ENCODE results near the gene HRK.
"Not testable (repeated sequence)": the region's sequence is repeated elsewhere in the genome, so short reads cannot be mapped to it uniquely, and the experiment has no call there.

Gene HRK

DNA sequence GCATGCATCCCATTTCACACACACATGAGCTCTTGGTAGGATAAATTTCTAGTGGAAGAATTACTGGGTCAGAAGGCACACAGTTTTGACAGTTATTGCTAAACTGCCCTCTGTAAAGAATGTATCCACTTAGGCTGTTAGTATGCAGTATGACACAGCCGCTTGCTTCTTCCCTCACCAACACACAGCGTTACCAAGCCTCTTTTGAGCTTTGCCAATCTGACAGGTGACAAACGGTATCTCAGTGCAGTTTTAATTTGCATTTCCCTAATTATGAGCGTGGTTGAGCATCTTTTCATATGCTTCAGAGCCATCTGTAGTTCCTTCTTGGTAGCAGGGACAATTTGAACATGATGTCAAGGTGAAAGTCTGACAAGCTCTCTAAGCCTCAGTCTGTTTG, 42.9 kb downstream of the HRK start:
- FAIRE-seq = no peak

DNA sequence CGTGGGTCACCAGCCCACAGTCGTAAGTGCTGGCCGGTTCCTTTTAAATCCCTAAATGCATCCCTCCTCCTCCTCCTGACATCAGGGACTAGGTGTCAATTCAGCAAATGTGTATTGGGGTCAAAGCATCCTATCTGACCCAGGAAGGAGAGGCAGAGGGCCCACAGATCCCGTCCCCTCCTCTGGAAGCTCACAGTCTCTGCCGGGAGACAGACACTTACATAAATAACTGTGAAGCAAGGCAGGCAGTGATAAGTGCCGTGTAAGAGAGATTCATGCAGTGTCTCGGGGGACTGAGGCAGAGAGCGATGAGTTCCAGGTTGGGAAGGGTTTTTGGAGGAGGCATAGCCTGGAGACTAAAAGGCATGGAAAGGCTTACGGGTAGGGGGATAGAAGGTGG, 44.1 kb downstream of the HRK start:
- DNase-seq (ENCODE audit: insufficient read length) = no peak
- no peak for FAIRE-seq
- TF ChIP-seq POLR2AphosphoS5 (IDR thresholded peaks at IDR 0.05; ENCODE audit: low read depth, low read length) (no peak), POLR2A (IDR thresholded peaks at IDR 0.05; ENCODE audit: low read depth, low read length) (no peak), TAF1 (IDR thresholded peaks at IDR 0.05; ENCODE audit: borderline replicate concordance, low read depth, low read length) (no peak)

More for the DNA sequence above, 42.9 kb downstream of the HRK start:
- TF ChIP-seq POLR2AphosphoS5 (IDR thresholded peaks at IDR 0.05; ENCODE audit: low read depth, low read length) (no peak), POLR2A (IDR thresholded peaks at IDR 0.05; ENCODE audit: low read depth, low read length) (no peak), TAF1 (IDR thresholded peaks at IDR 0.05; ENCODE audit: borderline replicate concordance, low read depth, low read length) (no peak)
- no peak for DNase-seq (ENCODE audit: insufficient read length)

DNA sequence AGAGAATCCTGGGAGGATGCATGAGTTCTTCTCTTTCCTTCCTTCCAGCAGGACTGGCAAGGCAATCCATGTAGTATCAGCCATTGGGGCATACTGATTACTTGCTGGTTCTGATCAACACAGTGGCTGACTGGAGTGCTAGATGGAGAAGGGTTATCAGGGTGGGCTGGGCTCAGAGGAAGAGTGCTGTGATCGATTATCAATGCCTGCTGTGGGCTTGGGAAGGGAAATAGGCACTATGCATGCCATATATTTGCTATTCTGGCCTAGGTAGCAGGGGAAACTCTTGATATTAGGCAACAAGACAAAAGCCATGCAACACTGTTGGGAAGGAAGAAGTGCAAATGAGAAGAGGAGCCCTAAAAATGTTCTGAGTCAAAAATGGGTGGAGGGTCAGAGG, 45.8 kb downstream of the HRK start:
- no peak for DNase-seq (ENCODE audit: insufficient read length)
- TF ChIP-seq POLR2AphosphoS5 (IDR thresholded peaks at IDR 0.05; ENCODE audit: low read depth, low read length) (no peak), TAF1 (IDR thresholded peaks at IDR 0.05; ENCODE audit: borderline replicate concordance, low read depth, low read length) (no peak), POLR2A (IDR thresholded peaks at IDR 0.05; ENCODE audit: low read depth, low read length) (no peak)
- FAIRE-seq = no peak

DNA sequence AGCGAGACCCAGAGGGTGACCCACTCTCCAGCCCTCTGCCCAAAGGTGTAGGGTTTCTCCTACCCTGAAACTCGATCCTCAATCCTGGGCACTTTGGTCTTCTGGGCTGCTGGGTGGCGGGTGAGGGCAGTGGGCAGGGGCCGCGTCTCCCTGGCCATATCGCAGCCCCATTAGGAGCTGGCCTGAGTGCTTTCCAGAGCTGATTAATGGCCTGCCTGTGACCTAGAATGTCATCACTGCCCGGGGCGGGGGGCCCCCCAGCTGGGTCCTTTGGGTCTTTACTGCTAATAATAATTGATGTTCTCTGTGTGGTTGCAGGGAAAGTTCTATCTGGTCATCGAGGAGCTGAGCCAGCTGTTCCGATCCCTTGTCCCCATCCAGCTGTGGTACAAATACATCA, 47.8 kb downstream of the HRK start:
- TF ChIP-seq POLR2AphosphoS5 (IDR thresholded peaks at IDR 0.05; ENCODE audit: low read depth, low read length) = no peak
- no peak for TF ChIP-seq POLR2A (IDR thresholded peaks at IDR 0.05; ENCODE audit: low read depth, low read length)
- no peak for TF ChIP-seq TAF1 (IDR thresholded peaks at IDR 0.05; ENCODE audit: borderline replicate concordance, low read depth, low read length)
- DNase-seq (ENCODE audit: insufficient read length) = no peak
- no peak for FAIRE-seq

DNA sequence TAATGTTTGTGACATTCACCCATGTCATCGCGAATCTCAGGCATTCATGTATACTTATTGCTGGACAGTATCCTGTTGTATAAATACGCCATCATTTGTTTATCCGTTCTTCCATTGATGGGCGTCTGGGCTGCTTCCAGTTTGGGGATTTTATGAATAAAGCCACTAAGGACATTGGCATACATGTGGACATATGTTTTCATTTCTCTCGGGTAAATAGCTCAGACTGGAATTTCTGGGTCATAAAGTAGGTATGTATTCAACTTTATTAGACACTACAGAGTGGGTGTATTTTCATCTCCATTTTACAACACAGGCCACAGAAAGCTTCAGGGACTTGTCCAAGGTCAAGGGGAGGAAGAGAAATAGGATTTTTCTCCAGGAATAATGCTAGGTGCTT, 48.9 kb downstream of the HRK start:
- FAIRE-seq (no peak), DNase-seq (ENCODE audit: insufficient read length) (no peak)
- TF ChIP-seq POLR2A (IDR thresholded peaks at IDR 0.05; ENCODE audit: low read depth, low read length) = no peak

DNA sequence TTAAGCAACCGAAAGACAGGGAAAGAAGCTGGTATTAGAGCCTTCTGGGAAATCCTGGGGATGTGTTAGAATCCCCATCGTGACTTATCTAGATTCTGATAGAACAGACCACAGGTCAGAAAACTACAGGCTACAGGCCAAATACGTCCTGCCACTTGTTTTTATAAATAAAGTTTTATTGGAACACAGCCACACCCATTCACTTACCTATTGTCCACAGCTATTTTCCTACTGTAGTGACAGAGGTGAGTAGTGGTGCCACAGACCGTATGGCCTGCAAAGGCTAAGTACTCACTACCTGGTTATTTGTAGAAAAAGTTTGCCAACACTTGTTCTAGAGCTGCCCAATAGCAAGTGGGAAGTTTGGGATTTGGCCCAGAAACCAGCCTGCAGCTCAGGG, 53.8 kb downstream of the HRK start:
- no peak for DNase-seq (ENCODE audit: insufficient read length)
- no peak for TF ChIP-seq POLR2AphosphoS5 (IDR thresholded peaks at IDR 0.05; ENCODE audit: low read depth, low read length)
- TF ChIP-seq TAF1 (IDR thresholded peaks at IDR 0.05; ENCODE audit: borderline replicate concordance, low read depth, low read length) = no peak
- TF ChIP-seq POLR2A (IDR thresholded peaks at IDR 0.05; ENCODE audit: low read depth, low read length) = no peak
- no peak for FAIRE-seq

DNA sequence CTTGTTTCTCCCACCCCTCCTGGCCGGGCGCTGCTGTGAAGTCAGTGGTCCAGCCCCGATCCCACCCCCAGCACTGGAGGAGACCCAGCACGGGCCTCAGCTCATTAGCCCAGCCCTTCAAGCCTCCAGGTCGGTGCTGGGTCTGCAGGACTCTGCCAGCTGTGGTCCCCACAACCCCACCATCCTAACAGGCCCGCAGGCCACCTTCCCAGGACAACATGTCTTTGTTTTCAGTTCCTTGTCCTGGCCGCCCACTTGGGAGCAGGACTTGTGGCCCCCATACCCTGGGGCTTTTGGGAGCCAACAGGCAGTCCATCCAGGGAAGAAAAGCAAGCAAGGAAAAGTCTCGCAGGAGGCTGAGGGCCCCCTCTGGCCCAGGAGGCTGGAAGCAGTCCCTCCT, 60.0 kb downstream of the HRK start:
- TF ChIP-seq POLR2AphosphoS5 (IDR thresholded peaks at IDR 0.05; ENCODE audit: low read depth, low read length) (no peak), POLR2A (IDR thresholded peaks at IDR 0.05; ENCODE audit: low read depth, low read length) (no peak), TAF1 (IDR thresholded peaks at IDR 0.05; ENCODE audit: borderline replicate concordance, low read depth, low read length) (no peak)
- FAIRE-seq (no peak), DNase-seq (ENCODE audit: insufficient read length) (no peak)

DNA sequence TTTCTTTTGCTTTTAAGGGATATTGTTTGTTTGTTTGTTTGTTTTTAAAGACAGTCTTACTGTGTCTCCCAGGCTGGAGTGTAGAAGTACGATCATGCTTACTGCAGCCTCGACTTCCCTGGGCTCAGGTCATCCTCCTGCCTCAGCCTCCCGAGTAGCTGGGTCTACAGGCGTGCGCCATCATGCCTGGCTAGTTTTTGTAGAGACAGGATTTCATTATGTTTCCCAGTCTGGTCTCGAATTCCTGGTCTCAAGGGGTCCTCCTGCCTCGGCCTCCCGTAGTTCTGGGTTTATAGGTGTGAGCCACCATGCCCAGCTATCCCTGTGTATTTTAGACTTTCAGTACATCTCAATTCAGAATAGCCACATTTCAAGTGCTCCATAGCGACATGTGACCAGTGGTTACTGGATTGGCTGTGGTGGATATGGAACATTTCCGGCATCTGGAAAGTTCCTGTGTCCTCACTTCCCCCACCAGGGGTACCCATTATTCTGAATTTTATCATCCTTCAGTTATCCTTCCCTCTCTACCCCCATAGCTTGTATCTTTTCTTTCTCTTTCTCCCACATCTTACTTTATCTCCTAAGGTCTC, 61.1 kb downstream of the HRK start:
- FAIRE-seq (no peak), DNase-seq (ENCODE audit: insufficient read length) (no peak)
- no peak for TF ChIP-seq POLR2A (IDR thresholded peaks at IDR 0.05; ENCODE audit: low read depth, low read length)

DNA sequence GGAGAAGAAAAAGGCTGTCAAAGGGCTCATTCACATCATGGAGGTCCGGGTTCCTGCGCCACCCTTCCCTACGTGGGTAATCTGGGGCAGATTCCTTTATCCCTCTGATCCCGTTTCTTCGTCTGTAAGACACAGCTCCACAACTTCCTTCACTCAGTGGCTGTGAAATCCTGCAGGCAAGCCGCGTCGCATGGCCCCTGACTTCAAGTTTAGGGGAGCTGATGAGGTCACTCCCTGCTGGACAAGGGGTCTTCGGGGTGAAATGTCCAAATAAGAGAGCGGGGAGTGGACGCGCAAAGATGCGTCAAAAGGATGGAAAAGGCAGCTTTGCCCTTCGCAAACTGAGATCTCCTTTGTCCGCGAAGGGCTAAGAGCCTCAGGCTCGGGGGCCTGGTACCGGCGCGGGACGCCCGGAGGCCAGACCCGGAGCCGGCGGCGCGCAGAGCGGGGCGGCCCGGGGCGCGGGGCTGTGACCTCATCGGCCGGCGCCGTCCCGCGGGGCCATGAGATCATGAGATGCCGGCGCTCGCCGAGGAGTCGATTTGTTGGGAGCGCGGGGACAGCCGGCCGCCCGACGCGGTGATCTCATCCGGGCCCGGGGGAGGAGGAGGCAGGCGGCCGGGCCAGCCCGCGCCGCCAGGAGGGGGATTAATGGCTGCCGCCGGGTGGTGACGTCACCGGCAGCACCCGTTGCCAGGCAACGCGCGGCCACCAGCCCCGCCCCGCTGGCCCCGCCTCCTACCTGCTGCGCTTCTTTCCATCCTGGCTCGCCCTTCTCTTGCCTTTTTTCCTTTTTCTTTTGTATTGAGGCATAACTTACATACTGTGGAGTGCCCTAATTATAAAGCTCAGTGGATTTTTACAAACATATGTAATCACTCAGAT, 62.1 kb downstream of the HRK start:
- DNase-seq (ENCODE audit: insufficient read length) (peak; percentile 88), FAIRE-seq (peak; percentile 97)
- TF ChIP-seq TAF1 (IDR thresholded peaks at IDR 0.05; ENCODE audit: borderline replicate concordance, low read depth, low read length) = no peak
- 0 out of 2 replicates have a peak, but pooled peaks have one; percentile 44 for TF ChIP-seq POLR2AphosphoS5 (IDR thresholded peaks at IDR 0.05; ENCODE audit: low read depth, low read length)
- TF ChIP-seq POLR2A (IDR thresholded peaks at IDR 0.05; ENCODE audit: low read depth, low read length) = peak; percentile 82

DNA sequence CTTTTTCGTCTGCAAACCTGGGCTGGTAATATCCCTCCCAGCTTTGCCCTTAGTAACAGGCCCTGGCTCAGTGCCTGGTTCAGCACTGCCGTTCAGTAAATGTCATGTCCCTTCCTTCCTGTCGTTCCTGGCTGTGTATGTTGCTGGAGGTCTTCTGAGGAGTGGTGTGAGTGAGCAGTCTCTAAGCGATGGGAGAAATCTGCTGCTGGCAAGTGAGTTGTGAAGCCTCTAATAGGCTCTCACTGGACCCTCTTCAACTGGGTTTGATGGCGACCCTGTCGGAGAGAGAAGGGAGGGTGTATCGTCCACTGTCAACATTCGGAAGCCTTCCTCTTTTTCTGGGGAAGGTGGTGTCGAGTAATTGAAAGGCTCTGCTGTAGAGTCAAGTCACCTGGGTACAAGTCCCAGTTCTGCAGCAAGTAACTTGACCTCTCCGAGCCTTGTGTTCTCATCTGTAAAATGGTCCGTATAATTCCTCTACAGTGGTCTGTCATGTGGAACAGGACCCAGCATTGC, 62.8 kb downstream of the HRK start:
- TF ChIP-seq POLR2AphosphoS5 (IDR thresholded peaks at IDR 0.05; ENCODE audit: low read depth, low read length) (no peak; the same call in 1 of the 2 replicates), POLR2A (IDR thresholded peaks at IDR 0.05; ENCODE audit: low read depth, low read length) (no peak), TAF1 (IDR thresholded peaks at IDR 0.05; ENCODE audit: borderline replicate concordance, low read depth, low read length) (no peak)
- peak; percentile 75 for FAIRE-seq
- DNase-seq (ENCODE audit: insufficient read length) = no peak

DNA sequence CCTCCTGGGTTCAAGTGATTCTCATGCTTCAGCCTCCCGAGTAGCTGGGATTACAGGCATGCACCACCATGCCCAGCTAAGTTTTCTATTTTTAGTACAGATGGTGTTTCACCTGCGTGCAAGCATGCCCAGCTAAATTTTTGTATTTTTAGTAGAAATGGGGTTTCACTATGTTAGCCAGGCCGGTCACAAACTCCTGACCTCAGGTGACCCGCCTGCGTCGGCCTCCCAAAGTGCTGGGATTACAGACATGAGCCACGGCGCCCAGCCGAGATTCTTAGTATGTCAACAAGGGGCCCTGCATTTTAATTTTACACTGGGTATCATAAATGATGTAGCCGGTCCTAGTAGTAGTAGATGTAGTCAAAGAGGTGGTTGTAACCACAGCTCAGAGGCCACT, 66.5 kb downstream of the HRK start:
- not testable (repeated sequence) for DNase-seq (ENCODE audit: insufficient read length); FAIRE-seq

DNA sequence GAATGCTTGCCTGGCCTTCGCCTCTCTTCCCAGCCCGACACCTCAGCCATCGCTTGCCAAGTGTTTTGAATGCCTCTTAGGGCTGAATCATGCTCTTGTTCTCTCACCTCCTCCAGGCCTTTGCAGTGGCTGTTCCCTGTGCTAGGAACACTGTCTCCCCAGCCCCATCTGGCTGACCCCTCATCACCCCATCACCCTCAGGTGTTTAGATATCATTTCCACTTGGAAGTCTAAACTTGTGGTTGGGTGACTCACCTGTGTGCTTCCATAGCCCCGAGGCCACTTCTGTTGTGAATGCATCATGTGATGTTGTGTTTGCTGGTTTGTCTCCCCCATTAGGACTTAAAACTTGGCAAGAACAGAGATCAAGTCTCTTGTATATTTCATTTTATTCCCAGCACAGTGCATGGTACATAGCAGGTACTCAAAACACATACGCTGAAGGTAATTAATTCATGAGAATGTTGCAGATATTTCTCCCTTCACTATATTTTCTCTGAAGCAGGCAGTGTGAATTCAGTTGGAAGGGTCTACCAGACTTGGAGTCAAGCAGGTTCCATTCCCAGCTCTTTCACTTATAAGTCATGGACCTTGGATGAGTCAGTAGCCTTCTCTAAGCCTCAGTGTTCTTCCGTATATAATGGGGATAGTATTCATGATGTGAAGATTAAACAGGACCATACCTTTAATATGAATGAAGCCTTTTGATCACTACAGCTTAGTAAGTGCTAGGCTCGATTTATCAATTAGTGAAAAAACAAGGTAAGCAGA, 67.8 kb downstream of the HRK start:
- TF ChIP-seq POLR2AphosphoS5 (IDR thresholded peaks at IDR 0.05; ENCODE audit: low read depth, low read length) (no peak), POLR2A (IDR thresholded peaks at IDR 0.05; ENCODE audit: low read depth, low read length) (no peak), TAF1 (IDR thresholded peaks at IDR 0.05; ENCODE audit: borderline replicate concordance, low read depth, low read length) (no peak)

More for the DNA sequence above, 67.8 kb downstream of the HRK start:
- no peak for DNase-seq (ENCODE audit: insufficient read length)
- FAIRE-seq = no peak
